ENCODE results near the gene RABL2A.
"Not testable (repeated sequence)": the region's sequence is repeated elsewhere in the genome, so short reads cannot be mapped to it uniquely, and the experiment has no call there.

Gene RABL2A

GRCh38 chr2:113685471-113685870 is 58.4 kb downstream of the RABL2A start:
- no peak for DNase-seq (ENCODE audit: low spot score)

DNA sequence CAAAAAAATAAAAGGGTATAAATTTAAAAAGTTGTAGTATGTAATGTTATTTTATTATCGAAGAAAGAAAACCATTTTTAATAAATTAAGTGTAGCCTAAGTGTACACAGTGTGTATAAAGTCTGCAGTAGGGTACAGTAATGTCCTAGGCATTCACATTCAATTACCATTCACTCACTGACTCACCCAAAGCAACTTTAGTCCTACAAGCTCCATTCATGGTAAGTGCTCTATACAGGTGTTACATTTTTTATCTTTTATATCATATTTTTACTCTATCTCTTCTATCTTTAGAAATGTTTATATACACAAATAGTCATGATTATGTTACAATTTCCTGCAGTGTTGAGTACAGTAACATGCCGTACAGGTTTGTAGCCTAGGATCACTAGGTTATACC is 59.5 kb downstream of the RABL2A start:
- no peak for DNase-seq (ENCODE audit: low spot score)

DNA sequence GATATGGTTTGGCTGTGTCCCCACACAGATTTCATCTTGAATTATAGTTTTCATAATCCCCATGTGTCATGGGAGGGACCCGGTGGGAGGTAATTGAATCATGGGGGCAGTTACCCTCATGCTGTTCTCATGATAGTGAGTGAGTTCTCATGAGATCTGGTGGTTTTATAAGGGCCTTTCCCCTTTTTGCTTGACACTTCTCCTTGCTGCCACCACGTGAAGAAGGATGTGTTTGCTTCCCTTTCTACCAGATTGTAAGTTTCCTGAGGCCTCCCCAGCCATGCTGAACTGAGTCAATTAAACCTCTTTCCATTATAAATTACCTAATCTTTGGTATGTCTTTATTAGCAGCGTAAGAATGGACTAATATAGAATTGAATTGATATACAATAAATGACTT is 63.8 kb downstream of the RABL2A start:
- not testable (repeated sequence) for DNase-seq (ENCODE audit: low spot score)

All from SW480 (cell line).